ENCODE results near the gene MSRB1. TPM values are rescaled to one million over a fixed set of nuclear protein-coding genes. Genes with fewer than 3 reads are reported as not detected.

Gene MSRB1
- total RNA-seq, 2 donors from 2014 or later: 21.2 to 37.6 TPM

DNA sequence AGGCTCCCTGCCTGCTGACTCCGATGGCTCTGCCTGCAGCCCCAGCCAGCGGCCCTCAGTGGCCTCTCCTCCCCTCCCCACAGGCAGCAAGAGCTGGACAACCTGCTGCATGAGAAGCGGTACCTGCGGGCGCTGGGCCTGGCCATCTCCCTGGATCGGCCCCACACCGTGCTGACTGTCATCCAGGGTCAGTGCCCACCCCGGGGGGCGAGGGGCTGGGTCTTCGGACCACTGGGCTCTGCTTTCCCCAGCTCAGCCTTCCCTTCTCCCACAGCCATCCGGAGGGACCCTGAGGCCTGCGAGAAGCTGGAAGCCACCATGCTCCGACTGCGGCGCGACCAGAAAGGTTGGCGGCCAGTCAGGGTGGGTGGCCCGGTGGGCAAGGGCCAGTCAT, 34.9 kb upstream of the MSRB1 start:
- DNase-seq (ENCODE audit: low spot score) (no peak), ATAC-seq (ENCODE audit: insufficient number of reproducible peaks, low FRiP score, low read depth) (no peak)
- no peaks in the 10 kb centered on the region for H3K27me3 ChIP-seq (replicated peaks; ENCODE audit: insufficient read depth)
- peaks cover 2 to 7% of the 10 kb centered on the region in 2 donors for H3K4me1 ChIP-seq (ENCODE audit: control insufficient read depth in 1 of 2, low read depth in 2 of 2)
- H3K27ac ChIP-seq: no peak overlapping the region
- H3K36me3 ChIP-seq: peaks cover 46% of the 10 kb centered on the region
- TF ChIP-seq CTCF (IDR thresholded peaks at IDR 0.05): no peak
- no peaks in the 10 kb centered on the region for H3K9me3 ChIP-seq
- H3K4me3 ChIP-seq: no peak overlapping the region

DNA sequence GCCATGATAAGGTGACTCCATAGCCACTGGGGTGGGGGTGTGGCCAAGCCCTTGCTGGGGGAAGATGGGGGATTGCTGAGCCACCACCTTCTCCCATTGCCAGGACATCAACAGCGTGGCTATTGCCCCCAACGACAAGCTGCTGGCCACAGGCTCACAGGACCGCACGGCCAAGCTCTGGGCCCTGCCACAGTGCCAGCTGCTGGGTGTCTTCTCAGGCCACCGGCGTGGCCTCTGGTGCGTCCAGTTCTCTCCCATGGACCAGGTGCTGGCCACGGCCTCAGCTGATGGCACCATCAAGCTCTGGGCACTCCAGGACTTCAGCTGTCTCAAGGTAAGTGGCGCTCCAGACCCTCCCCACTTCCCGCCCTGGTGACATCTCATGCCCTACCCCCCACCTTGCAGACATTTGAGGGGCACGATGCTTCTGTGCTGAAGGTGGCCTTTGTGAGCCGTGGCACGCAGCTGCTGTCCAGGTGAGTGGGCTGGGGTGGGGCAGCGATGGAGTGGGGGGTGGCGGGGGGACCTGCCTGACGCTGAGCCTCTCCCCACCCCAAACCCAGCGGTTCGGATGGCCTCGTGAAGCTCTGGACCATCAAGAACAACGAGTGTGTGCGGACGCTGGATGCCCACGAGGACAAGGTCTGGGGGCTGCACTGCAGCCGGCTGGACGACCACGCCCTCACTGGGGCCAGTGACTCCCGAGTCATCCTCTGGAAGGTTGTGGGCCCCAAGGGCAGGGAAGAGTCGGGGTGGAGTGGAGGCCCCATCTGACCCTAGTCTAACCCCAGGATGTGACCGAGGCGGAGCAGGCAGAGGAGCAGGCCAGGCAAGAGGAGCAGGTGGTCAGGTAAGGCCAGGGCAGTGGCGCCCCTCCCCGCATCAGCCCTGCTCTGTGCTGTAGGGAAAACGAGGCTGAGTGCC, 34.2 kb upstream of the MSRB1 start:
- Histone ChIP-seq H3K36me3 (peaks cover 46% of the 10 kb centered on the region), H3K27me3 (replicated peaks; ENCODE audit: insufficient read depth) (no peaks in the 10 kb centered on the region)
- no peak for TF ChIP-seq CTCF (IDR thresholded peaks at IDR 0.05)

GRCh38 chr16:1976216-1976520, 33.2 kb upstream of the MSRB1 start:
- Histone ChIP-seq H3K27ac (no peak overlapping the region), H3K4me3 (no peak overlapping the region), H3K9me3 (no peaks in the 10 kb centered on the region), H3K27me3 (replicated peaks; ENCODE audit: insufficient read depth) (no peaks in the 10 kb centered on the region), H3K36me3 (peaks cover 46% of the 10 kb centered on the region), H3K4me1 (ENCODE audit: control insufficient read depth in 1 of 2, low read depth in 2 of 2) (peaks cover 9 to 16% of the 10 kb centered on the region in 2 donors)
- no peak for TF ChIP-seq CTCF (IDR thresholded peaks at IDR 0.05)
- ATAC-seq (ENCODE audit: insufficient number of reproducible peaks, low FRiP score, low read depth) (no peak), DNase-seq (ENCODE audit: low spot score) (no peak)

More for the DNA sequence above, 34.2 kb upstream of the MSRB1 start:
- no peak overlapping the region for H3K27ac ChIP-seq
- H3K4me3 ChIP-seq: no peak overlapping the region
- H3K4me1 ChIP-seq (ENCODE audit: control insufficient read depth in 1 of 2, low read depth in 2 of 2): peaks cover 7 to 13% of the 10 kb centered on the region in 2 donors
- no peak for ATAC-seq (ENCODE audit: insufficient number of reproducible peaks, low FRiP score, low read depth)
- no peaks in the 10 kb centered on the region for H3K9me3 ChIP-seq
- DNase-seq (ENCODE audit: low spot score): no peak

DNA sequence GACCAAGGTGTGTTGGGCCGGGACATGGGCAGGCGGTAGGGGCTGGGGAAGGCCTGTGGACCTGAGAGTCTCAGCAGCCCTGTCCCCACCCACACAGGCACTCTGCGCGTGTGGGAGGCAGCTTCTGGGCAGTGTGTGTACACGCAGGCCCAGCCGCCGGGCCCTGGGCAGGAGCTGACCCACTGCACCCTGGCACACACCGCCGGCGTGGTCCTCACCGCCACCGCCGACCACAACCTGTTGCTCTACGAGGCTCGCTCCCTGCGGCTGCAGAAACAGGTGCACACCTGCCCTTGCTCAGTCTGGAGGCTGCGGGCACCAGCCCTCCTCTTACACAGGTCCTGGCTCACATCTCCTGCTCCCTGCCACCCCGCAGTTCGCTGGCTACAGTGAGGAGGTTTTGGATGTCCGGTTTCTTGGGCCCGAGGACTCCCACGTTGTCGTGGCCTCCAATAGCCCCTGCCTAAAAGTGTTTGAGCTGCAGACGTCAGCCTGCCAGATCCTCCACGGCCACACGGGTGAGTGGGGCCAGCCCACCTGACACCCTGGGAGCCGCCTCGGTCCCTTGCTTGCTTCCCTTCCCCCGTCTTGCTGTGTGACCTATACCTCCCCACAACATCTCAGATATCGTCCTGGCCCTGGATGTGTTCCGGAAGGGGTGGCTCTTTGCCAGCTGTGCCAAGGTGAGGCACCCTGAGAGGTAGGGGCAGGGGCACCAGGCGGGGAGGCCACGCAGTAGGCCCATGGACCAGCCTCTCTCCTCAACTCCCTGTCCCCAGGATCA, 32.6 kb upstream of the MSRB1 start:
- no peaks in the 10 kb centered on the region for H3K9me3 ChIP-seq
- H3K4me1 ChIP-seq (ENCODE audit: control insufficient read depth in 1 of 2, low read depth in 2 of 2): peaks cover 14 to 21% of the 10 kb centered on the region in 2 donors
- no peak overlapping the region for H3K4me3 ChIP-seq
- no peak for TF ChIP-seq CTCF (IDR thresholded peaks at IDR 0.05)
- ATAC-seq (ENCODE audit: insufficient number of reproducible peaks, low FRiP score, low read depth) (no peak), DNase-seq (ENCODE audit: low spot score) (no peak)
- no peak overlapping the region for H3K27ac ChIP-seq
- no peaks in the 10 kb centered on the region for H3K27me3 ChIP-seq (replicated peaks; ENCODE audit: insufficient read depth)
- peaks cover 46% of the 10 kb centered on the region for H3K36me3 ChIP-seq
